ENCODE data around the gene BTN2A1.
"Not testable (repeated sequence)": the region's sequence is repeated elsewhere in the genome, so short reads cannot be mapped to it uniquely, and the experiment has no call there.

BTN2A1 gene

GRCh38 chr6:26457806-26458688 is at the start of gene BTN2A1:
TSS of gene BTN2A1 (plus strand) at chr6:26457955. CDS start at chr6:26458637, 682 bp downstream.
- peak; percentile 87 for DNase-seq (ENCODE audit: low spot score)

DNA sequence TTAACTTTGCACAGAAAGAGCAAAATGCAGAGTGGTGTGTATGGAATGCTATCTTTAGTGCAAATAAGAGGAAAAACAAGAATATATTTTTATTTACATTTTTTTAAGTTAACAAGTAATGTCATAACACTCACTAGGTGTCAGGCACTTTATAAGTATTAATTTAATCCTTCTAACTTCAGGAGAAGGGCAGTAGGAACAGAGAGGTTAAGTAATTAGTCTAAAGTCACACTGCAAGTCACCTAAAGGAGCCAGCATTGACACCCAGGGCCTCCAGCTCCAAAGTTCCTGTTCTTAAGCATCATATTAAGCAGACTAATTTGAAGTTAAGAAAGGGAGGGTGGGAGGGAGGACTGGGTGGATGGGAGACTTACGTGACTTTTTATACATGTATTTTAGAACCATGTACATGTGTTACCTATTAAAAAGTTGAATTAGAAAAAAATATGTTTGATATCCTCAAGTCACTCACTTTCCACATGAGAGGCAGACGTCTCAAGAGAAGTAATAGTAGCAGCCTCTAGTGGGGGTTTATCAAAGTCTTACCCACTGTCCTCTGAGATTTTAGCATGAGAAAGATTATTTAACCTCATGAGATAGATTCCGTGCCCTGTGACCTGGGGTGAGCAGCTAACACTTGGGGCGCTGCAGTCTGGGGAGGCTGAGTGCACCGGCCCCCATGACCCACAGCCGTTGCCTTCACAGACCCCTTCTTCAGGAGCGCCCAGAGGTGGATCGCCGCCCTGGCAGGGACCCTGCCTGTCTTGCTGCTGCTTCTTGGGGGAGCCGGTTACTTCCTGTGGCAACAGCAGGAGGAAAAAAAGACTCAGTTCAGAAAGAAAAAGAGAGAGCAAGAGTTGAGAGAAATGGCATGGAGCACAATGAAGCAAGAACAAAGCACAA is 48.7 kb upstream of the BTN2A1 start:
- no peak for DNase-seq (ENCODE audit: low spot score)

GRCh38 chr6:26411751-26412150 is 46.0 kb upstream of the BTN2A1 start:
- no peak for DNase-seq (ENCODE audit: low spot score)

DNA sequence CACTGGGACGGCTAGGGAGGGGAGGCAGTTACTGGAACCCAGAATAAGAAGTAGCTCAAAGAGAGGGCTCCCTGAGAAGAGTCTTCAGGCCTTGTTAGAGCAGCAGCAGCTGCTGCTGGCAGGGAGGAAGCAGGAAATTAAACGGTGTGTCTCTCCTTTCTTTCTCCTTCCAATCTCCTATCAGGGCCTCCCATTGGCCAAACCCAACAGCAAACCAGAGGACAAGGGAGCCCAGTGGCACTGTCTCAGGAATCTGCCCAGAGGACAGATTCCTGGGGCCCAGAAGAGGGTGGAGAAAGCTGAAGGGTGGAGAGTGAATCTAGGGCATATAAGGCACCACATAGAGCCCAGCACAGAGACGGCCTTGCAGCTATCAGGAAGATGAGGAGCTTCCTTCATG is 45.5 kb upstream of the BTN2A1 start:
- DNase-seq (ENCODE audit: low spot score): no peak

DNA sequence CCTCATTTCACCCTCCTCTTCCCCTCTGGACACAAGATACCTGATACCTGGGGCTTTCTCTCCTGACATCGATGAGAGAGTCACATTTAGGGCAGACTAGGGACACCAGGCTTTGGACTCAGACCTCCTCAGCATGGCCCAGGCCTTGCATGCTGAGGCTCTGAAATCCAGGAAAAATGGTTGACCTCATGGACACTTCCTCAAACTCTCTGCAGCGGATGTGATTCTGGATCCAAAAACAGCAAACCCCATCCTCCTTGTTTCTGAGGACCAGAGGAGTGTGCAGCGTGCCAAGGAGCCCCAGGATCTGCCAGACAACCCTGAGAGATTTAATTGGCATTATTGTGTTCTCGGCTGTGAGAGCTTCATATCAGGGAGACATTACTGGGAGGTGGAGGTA is 44.8 kb upstream of the BTN2A1 start:
- no peak for DNase-seq (ENCODE audit: low spot score)

GRCh38 chr6:26414281-26414680 is 43.5 kb upstream of the BTN2A1 start:
- DNase-seq (ENCODE audit: low spot score): no peak

DNA sequence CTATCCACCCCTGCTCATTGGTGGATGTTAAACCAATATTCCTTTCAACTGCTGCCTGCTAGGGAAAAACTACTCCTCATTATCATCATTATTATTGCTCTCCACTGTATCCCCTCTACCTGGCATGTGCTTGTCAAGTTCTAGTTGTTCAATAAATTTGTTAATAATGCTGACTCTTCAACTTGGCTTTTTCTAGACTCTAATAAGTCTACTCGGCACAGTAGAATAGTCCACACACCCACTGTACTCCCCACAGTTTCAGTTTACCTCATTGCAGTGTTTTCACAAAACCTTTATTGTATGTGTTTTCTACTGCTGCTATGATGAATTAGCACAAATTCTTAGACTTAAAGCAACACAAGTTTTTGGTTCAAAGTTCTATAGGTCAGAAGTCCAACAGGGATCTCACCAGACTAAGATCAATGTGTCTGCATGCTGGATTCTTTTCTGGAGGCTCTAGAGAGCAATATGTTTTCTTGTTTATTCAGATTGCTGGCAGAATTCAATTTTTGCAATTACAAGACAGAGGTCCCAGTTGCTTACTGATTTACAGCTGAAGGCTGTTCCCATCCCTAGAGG is 42.6 kb upstream of the BTN2A1 start:
- no peak for DNase-seq (ENCODE audit: low spot score)

GRCh38 chr6:26415791-26416190 is 42.0 kb upstream of the BTN2A1 start:
- DNase-seq (ENCODE audit: low spot score): no peak

GRCh38 chr6:26416288-26416687 is 41.5 kb upstream of the BTN2A1 start:
- no peak for DNase-seq (ENCODE audit: low spot score)

GRCh38 chr6:26418077-26418476 is 39.7 kb upstream of the BTN2A1 start:
- not testable (repeated sequence) for DNase-seq (ENCODE audit: low spot score)

DNA sequence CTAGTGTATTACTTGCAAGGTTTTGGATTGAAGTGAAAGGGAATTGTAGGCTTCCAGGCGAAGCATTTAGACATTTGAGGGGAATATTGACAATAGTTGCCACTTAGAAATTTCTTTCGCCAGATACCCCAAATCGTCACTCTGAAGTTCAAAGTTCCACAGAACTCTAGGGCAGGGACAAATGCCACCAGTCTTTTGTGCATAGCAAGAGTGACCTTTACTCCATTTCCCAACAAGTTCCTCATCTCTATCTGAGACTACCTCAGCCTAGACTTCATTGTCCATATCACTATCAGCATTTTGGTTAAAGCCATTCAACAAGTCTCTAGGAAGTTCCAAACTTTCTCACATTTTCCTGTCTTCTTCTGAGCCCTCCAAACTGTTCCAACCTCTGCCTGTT is 39.0 kb upstream of the BTN2A1 start:
- not testable (repeated sequence) for DNase-seq (ENCODE audit: low spot score)

GRCh38 chr6:26420688-26421171 is 37.0 kb upstream of the BTN2A1 start:
- DNase-seq (ENCODE audit: low spot score): peak; percentile 59

- DNase-seq (ENCODE audit: low spot score): peak; percentile 80
Observed at GRCh38 chr6:26421259-26422144, 36.3 kb upstream of the BTN2A1 start.

DNA sequence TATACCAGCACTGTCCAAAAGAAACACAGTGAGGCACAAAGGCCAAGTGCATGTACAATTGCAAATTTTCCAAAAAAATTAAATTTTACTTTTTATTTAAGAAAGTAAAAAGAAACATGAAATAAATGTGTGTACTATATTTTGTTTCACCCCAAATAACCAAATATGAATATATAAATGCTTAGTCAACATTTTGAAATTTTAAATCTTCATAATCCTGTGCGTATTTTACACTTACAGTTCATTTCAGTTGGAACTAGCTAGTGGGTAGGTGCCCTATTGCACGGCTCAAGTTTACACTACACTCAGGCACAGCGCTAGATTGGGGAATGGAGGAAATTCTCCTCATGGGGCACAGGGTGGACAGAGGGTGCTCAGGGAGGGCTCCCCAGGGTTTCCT is 35.4 kb upstream of the BTN2A1 start:
- no peak for DNase-seq (ENCODE audit: low spot score)

- no peak for DNase-seq (ENCODE audit: low spot score)
Observed at GRCh38 chr6:26426691-26427450, 30.9 kb upstream of the BTN2A1 start.

- no peak for DNase-seq (ENCODE audit: low spot score)
Observed at GRCh38 chr6:26427451-26427809, 30.3 kb upstream of the BTN2A1 start.

DNA sequence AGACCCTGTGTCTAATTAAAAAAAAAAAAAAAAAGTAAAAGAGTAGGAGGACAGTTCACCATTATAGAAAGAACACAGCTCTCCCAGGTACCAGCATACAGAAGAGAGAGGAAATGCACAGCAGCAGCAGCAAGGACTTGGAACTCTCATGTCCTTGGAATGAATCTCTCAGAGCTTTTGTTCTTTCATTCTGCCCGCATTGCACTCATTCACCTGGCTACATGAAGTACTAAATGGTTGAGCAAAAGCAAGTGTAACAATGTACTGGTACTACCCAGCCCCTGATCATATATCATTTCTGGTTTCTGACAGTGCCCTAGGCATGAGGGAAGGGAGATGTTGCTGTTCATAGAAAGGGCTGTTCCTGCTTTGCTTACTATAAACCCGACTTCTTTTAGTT is 29.5 kb upstream of the BTN2A1 start:
- no peak for DNase-seq (ENCODE audit: low spot score)

DNA sequence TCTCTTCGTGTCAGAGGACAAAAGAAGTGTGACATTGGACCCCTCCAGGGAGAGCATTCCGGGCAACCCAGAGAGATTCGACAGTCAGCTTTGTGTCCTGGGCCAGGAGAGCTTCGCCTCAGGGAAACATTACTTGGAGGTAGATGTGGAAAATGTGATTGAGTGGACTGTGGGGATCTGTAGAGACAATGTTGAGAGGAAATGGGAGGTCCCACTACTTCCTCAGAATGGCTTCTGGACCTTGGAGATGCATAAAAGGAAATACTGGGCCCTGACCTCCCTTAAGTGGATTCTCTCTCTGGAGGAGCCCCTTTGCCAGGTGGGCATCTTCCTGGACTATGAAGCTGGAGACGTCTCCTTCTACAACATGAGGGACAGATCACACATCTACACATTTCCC is 27.0 kb upstream of the BTN2A1 start:
- DNase-seq (ENCODE audit: low spot score): no peak

DNA sequence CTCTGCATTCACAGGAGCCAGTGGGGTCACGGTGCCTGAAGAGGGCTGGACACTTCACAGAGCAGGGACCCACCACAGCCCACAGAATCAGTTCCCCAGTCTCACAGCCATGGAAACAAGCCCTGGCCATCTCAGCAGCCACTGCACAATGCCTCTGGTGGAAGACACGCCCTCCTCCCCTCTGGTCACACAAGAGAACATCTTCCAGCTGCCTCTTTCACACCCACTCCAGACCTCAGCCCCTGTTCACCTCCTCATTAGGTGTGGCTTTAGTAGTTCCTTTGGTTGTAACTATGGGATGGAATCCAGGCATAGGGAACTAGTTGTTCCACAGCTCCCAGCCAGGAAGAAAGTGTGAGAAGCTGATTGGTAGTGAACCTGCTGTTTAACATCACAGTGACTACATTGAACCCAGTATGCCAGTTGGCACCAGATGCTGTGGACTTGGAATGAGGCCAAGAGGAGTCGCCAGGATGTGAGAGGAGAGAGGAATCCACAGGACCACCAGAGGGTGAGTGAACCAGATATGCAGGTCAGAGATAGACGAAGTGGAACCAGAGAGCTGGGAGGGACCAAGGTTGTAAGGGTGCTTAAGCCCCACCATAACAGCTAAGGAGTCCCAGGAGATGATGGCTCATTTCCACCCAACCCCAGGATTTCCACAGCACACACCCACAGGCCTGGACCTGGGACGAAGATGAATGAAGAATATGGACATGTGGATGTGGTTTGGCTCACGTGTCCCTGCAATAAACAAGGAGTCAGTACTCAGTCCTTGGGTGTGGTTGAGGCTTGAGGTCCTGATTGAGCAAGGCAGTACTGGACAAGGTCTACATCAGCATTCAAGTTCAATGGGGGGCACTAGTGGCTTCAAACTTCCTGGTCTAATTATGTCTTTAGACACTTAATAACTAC is 26.2 kb upstream of the BTN2A1 start:
- DNase-seq (ENCODE audit: low spot score): no peak
